ENCODE results near the gene SLC17A9.

- TF ChIP-seq ZBTB11 (CRISPR knock-in tag; IDR thresholded peaks at IDR 0.05) (no peak), CTCF (IDR thresholded peaks at IDR 0.05 in 2 of 3, conservative IDR thresholded peaks at IDR 0.05 in 1 of 3; ENCODE audit: control insufficient read depth in 2 of 3, extremely low read depth in 1 of 3, insufficient read depth in 1 of 3, low read depth in 3 of 3, low read length in 3 of 3) (no peak)
- TF ChIP-seq, protein P1, sequence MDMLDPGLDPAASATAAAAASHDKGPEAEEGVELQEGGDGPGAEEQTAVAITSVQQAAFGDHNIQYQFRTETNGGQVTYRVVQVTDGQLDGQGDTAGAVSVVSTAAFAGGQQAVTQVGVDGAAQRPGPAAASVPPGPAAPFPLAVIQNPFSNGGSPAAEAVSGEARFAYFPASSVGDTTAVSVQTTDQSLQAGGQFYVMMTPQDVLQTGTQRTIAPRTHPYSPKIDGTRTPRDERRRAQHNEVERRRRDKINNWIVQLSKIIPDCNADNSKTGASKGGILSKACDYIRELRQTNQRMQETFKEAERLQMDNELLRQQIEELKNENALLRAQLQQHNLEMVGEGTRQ (IDR thresholded peaks at IDR 0.05; ENCODE audit: borderline replicate concordance, low read depth, low read length), result no peak
Observed at GRCh38 chr20:62961310-62961783, 8.8 kb downstream of the SLC17A9 start.
